ENCODE results near the gene EPYC.

EPYC gene

DNA sequence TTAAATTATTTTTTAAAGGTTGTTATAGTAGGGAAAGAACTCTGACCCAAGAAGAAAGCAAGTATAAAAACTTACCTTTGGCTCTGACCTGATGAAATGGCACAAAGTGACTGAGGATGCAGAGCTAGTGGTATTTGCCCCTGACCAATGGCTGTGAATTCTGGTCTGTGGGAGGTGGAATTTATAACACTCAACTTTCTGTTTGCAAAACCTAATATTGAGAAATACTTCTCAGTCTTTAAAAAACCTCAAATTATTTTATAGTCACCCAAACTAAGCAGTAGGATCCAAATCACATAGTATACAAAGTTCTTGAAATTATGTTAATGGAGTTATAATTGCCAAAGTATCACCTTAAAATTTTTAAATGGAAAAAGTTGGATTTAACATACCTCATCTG, at the start of gene EPYC:
Gene EPYC (minus strand): TSS at position 101 of the 400 bp plus-strand sequence. CDS start 2,407 bp downstream, outside the sequence.
- in situ Hi-C loops (cut with MboI; ENCODE audit: low sequenced_read_pairs) = no loop called here

DNA sequence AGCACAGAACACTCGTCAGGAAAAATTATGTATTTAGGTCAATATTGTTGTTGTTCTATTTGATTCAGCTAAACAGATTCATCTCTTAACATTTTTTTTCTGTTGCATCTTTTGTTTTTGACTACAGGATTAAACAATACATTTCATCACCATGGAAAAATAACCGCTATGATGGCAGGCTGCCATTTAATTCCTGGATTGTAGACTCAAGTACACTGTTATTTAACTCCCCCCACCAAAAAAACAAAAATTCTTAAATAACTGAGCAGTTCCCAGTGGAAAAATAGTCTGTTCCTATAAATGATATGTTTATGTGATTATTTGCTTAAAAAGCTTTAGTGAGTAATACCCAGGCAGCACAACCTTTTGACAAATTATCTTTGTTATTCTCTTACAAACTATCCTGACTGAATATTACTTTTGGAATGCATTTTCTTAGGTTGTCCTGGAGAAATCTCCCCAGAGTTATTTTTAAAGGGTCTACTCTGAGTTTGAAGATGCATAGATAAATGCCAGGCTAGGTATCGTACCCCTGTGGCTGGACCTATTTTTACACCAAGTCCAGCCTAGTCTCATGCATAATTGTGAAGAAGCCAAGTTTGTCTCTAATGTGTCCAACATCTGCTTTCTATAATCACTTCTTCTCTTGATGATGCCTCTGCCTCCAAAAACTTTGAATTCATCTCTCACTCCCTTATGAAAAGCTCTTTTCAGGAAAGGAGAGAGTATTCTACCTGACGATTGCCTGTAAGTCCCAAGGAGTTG, 49.4 kb upstream of the EPYC start:
- in situ Hi-C loops (cut with MboI; ENCODE audit: low sequenced_read_pairs) = no loop called here

DNA sequence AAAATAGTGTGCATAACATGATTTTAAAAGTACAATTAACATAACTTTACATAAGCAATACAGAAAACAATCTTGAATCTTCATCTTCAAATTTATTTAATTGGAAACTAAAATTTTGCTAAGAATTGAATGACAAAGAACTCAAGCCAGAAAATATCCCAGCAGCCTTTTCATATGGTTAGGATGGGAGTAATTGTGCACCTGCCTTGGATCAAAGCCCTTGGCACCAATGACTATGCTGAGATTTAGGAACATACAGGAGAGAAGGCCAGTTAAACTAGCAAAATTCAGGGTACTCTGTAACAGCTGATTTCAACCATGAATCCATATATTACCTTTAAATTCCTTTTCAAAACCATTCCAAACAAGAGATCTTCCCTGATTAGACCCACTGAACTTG, 47.3 kb upstream of the EPYC start:
- in situ Hi-C loops (cut with MboI; ENCODE audit: low sequenced_read_pairs) = no loop called here

GRCh38 chr12:91044586-91044985, 39.8 kb upstream of the EPYC start:
- in situ Hi-C loops (cut with MboI; ENCODE audit: low sequenced_read_pairs) = no loop called here

DNA sequence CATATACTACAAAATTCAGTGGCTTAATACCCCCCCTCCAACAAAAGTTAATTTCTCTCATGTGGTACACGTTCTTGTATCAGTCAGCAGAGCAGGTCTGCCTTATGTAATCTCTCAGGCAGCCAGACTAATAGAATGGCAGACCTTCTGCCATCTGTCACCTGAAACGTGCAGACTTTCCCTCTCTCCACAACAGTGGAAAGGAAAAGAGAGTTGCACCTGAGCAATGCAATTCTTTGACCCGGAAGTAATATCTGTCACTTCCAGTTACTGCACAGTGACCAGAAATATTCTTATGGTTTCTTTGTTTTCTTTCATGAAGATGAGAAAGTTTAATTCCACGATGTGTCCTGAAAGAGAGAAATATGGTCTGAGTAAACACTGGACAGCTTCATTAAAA, 38.6 kb upstream of the EPYC start:
- in situ Hi-C loops (cut with MboI; ENCODE audit: low sequenced_read_pairs) = no loop called here

- in situ Hi-C loops (cut with MboI; ENCODE audit: low sequenced_read_pairs) = no loop called here
Measured at GRCh38 chr12:91040096-91040755, 35.5 kb upstream of the EPYC start.

- in situ Hi-C loops (cut with MboI; ENCODE audit: low sequenced_read_pairs) = no loop called here
Measured at GRCh38 chr12:91037276-91037675, 32.5 kb upstream of the EPYC start.

DNA sequence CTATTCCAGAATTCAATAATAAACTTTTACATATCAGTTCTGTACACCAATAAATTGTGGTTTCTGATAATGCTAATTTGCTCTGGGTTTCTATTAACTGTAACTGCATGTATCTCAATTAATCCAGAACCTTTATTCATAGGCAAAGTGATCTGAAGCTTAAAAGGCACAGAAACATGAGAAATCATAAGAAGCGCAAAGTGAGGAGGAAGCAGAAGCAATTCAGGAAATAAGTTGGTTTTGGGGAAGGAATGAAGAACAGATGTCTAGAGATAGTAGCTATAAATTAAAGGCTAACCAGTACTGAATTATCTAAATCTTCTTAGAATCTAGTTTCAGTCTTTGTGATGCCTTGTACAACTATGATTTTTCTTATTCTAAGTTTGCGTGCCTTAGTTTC, 28.5 kb upstream of the EPYC start:
- in situ Hi-C loops (cut with MboI; ENCODE audit: low sequenced_read_pairs) = no loop called here

DNA sequence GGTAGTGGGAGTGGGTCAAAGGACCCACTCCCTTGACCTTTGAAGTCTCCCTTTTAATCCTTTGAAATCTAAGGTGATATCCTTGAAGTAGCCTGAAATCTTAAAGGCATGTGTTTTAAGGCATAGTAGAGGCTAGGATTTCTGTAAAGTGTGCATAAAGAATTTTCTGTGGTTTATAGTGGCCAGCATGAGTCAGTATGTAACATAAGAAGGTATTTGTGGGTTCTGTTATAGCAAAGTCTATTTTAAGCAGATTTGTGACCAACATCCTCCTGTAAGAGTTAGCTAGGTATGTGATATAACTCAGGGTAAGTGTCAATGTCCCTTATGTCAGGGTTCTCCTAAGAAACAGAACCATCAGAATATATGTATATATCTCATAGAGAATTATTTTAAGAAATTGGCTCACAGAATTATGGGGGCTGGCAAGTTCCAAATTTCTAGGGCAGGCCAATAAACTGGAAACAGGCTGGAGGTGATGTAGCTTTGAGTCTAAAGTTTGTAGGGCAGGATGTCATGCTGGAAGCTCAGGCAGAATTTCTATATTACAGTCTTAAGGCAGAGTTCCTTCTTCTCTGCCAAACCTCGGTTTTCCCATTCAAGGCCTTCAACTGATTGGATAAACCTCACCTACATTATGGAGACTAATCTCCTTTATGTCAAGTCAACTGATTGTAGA, 18.7 kb upstream of the EPYC start:
- in situ Hi-C loops (cut with MboI; ENCODE audit: low sequenced_read_pairs) = no loop called here

DNA sequence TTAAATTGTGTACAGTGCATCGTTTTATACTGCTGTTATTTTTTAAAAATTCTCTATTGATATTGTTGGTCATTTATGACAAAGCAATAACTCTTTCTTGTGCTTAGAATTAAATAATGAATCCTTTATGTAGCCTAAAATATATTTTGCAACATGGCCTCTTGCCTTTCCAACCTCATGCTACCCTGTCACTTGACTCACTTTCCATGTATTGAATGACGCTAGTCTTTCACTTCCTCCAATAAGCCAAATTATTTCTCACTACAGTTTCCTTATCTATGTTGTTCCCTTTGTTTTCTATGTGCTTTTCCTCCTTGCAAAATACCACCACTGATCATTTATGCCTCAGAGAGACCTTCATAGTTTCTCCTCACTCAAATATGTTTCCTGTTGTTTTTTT, 16.3 kb upstream of the EPYC start:
- in situ Hi-C loops (cut with MboI; ENCODE audit: low sequenced_read_pairs) = no loop called here

GRCh38 chr12:91019455-91019854, 14.7 kb upstream of the EPYC start:
- in situ Hi-C loops (cut with MboI; ENCODE audit: low sequenced_read_pairs) = no loop called here

- in situ Hi-C loops (cut with MboI; ENCODE audit: low sequenced_read_pairs) = no loop called here
Measured at GRCh38 chr12:91017511-91018263, 12.9 kb upstream of the EPYC start.

- in situ Hi-C loops (cut with MboI; ENCODE audit: low sequenced_read_pairs) = no loop called here
Measured at GRCh38 chr12:91017043-91017442, 12.3 kb upstream of the EPYC start.

DNA sequence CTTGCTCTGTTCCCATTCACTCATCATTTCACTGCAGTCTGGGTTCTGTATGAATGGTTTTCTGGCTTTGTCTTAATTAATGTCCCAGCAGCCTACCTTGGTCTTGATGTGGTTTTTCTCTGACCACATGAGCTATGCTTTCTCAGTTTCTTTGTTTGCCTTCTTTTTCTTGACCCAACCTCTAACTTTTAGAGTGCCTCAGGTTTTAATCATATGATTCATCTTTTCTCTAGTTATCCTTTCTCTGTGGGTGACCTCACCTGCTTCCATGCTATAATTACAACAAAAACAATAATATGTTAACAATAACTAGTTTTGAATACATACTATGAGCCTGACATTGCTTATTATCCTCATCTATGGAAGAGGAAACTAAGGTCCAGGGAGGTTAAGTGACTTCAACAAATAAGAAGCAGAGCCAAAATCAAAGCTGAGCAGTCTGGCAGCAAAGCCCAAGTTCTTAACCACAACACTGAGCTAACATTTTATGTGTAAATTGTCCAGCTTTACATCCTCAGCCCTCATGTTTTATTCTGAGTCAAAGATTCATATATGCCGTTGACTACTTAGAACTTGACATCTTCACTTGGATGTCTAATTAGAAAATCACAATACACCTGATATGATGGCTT, 4.7 kb upstream of the EPYC start:
- in situ Hi-C loops (cut with MboI; ENCODE audit: low sequenced_read_pairs) = no loop called here

DNA sequence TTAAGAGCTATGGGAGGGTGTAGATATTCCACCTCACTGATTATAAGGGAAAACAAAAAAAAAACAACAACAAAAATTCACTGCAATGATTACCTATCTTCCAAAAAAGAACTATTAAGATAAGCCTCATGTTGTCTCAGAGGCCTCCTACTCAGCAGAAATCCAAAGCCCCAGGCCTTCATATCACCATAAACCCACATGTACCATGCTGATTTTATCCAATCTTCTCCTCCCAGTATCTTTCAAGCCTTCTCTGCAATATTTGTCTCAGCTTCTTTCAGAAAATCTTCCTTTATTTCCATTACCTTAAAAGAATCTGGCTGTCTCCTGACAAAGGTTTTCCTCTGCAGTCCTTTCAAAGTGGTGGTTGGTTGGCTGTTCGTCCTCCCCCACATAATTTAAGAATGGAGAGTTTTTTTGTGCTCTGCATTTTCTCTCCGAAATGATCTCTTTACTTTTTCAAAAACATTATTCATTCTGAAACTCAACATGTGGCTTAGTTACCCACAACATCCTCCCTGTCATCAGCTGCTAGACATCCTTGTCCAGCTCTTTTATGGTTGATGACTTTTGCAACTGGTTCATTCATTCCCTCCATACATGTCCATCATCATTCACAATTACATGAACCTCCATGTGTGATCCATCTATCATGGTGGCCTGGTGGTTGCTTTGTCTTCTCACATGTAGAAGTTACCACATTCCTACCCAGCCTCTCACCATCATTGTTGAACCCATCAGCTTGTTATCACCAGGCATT, 2.9 kb upstream of the EPYC start:
- in situ Hi-C loops (cut with MboI; ENCODE audit: low sequenced_read_pairs) = no loop called here

- in situ Hi-C loops (cut with MboI; ENCODE audit: low sequenced_read_pairs) = no loop called here
Measured at GRCh38 chr12:91003737-91004136, 1.0 kb downstream of the EPYC start.

- in situ Hi-C loops (cut with MboI; ENCODE audit: low sequenced_read_pairs) = no loop called here
Measured at GRCh38 chr12:91001306-91001705, 3.5 kb downstream of the EPYC start.

GRCh38 chr12:90999966-91000365, 4.8 kb downstream of the EPYC start:
- in situ Hi-C loops (cut with MboI; ENCODE audit: low sequenced_read_pairs) = no loop called here

- in situ Hi-C loops (cut with MboI; ENCODE audit: low sequenced_read_pairs) = no loop called here
Measured at GRCh38 chr12:90999527-90999926, 5.2 kb downstream of the EPYC start.

DNA sequence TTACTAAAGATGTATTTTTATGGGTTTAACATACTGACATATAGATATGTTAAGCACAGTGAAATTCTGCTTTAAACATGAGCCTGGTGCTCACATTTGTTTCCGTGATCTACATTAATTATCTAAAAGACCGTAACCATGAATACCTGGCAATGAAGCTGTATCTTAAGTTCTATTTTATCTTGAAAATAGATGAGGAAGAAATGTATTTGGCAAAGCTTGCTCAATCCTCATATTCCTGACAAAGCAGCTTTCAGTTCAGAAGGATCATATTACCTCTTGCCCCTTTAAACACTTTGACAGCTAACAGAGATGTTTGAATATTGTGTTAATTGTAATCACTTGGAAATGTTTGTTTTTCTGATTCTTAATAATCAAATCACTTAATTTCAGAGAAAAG, 9.8 kb downstream of the EPYC start:
- in situ Hi-C loops (cut with MboI; ENCODE audit: low sequenced_read_pairs) = no loop called here

Data from HL-60/S4 treated with phorbol 12-myristate 13-acetate at 8.2 ng/mL for 4 days and 3 days (cell line).